HG03378 (cell line): Measurements from ENCODE around the gene TEDC1.

ENCODE experiments used
- ATAC-seq: cut with Tn5 transposase; IDR thresholded peaks from one replicate; pipeline ENCODE4 v1.9.1; 2021; ENCODE audit warnings: mild to moderate bottlenecking, moderate library complexity; ENCODE audit not compliant: unreplicated experiment

The TEDC1 gene

DNA sequence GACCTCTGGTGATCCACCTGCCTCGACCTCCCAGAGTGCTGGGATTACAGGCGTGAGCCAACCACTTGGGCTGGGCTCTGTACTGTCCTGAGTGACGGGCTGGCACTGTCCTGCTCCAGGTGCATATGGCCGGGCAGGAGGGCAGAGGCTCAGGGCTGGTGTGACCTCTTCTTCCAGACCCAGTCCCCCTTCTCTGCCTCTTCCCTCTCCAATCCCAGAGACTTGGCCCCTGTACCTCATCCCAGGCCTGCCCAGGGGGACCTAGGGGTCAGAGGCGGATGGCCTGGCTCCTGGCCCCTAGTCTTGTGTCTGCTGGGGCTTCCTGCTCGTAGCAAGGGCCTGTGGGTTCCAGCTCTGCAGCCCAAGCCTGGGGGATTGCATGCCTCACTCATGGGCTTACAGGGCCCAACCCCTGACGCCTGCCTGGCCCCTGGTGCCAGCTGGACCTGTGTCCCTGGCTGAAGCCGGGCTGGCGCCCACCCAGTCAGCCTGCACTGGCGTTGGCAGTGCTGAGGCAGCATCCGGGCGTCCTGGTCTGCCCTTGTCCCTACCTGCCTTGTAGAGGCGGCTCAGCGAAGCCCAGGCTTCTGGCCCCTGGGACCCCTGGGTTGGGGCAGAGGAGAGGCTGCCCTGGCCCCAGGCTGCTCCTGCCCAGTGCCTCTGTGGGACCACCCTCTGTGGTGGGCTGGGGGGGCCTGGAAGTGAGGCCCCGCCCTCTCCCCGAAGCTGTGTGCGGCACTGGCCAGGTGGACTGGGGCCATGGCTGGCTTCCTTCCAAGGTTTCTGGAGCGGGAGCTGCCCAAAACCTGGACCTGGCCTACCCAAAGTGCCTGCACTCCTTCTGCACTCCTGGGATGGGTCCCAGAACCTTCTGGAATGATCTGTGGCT is 4.3 kb downstream of the TEDC1 start:
- no peak for ATAC-seq

DNA sequence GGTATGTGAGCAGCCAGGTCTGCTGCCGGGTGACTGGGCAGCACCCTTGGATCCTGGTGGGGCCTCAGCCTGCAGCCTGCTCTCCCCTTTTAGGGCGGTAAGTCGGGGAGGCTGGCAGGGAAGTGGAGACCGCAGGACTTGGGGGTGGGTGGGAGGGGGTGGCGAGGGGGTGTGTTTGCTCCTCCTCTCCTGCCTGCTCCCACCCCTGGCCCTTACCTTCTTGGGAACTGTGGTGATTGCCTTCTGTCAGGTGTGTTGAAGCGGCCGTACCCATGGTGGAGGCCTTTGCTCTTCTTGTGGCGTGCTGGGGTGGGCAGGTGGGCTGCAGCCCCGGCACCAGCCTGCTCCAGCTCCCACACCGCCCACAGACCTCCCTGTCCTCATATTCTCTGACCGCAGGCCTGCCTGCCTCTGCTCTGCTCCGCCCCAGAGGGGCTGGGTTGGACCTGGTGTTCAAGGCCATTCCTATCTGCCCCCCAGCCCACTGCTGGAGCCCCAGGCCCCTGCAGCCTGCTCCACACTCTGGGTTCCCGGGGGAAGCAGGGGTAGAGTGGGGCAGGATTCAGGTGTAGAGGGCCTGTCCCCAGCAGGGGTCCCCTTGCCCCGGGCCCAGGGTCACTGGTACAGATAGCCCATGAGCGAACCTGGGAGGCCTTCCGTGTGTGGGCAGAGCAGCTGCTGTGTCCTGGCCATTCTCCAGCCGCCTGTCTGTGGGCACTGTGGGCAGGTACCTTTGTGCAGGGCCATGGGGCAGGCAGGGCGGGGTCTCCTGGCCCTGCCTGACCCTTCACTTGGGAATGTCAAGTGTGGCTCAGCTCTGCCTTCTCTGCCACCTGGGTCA is 5.2 kb downstream of the TEDC1 start:
- ATAC-seq: no peak

DNA sequence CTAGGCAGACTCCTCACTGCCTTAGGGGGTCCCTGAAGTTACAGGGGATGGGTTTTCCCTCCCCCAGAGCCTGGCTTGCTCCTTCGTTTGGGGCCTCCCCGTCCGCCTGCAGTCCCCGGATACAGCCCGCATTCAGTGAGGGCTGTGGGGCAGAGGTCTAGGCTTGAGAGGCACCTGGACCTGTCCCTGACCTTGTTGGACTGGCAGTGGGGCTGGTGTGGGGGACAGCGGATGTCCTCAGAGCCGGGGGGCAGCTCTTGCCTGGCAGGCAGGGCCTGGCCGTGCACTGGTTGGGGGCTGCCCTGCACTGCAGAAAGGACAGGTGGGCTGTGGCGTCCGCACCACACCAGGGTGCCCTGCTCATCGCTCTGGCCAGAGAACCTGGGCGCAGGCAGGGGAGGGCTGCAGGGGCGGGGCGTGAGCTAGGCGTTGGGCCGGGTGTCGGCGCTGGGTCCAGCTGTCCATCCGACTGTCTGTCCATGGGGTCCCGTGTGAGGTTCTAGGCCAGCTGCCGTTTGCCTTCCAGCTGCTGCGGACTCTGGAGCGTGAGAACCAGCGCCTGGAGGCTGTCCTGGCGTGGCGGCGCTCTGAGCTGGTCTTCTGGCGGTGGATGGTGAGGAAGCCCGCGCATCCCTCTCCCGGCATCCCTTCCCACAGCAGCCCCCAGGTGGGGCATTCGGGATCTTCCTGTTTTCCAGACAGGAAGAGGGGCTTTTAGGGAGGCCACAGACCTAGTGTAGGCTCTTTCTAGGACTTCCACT is 6.0 kb downstream of the TEDC1 start:
- ATAC-seq: no peak

DNA sequence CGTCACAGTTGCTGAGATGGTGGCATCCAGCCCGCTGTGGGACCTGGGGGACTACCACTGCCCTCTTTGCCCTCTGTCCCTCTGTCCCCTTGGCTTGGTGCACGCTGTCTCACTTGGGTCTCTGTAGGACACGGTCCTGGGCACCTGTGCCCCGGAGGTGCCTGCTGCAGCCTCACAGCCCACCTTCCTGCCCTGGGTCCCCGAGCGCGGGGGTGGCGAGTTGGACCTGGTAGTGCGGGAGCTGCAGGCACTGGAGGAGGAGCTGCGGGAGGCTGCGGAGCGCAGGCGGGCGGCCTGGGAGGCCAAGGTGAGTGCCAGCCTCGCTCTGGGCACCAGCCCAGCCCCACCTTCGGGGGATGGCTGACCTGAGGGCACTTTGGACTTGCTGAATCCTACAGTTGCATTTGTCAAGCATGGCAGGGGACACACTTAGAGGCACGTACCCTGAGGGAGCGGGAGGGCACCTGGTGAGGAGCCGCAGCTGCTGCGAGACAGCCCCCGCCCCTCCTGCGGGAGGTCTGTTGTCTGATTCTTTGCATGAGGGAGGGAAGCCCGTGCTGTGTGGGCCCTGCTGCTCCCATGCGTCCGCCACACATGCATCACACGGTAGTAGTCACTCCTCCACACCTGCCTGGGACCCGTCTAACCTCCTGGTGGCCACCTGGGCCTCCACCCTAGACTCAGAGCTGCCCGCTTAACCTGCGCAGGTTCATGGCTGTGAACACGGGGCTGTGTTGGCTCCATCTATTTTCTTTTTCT is 6.8 kb downstream of the TEDC1 start:
- no peak for ATAC-seq

DNA sequence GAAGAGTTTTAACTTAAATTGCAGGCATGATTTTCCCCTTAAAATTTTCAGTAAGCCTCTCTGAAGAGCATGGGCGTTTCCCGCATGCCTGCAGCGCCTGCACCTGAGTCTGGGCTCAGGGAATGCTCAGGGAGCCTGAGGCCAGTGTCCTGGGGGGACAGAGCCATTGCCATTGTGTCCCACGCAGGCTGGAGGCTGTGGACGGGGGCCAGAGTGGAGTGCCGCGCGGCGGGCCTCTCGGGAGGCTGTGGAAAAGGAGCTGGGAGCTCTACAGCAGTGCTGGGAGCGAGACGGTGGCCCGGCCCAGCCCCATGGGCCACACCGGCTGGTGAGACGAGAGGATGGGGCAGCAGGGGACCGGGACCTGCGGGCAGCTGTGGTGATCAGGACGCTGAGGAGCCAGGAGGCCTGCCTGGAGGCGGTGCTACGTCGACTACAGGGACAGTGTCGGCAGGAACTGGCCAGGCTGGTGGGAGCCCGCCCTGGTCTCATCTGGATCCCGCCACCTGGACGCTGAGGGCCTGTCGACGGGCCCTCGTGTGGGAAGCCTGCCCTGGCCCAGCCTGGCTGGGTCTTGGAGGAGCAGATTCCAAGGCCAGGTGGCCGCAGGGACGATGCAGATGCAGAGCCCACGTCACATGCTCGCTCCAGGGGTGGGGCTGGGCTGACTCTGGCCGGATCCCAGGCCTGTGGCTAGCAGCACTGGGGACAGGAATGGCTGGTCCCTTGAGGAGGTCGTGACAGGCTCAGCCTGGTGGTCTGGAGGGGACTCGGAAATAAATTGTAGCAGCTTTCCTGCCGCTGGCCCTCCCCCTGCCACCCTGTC is 7.6 kb downstream of the TEDC1 start:
- ATAC-seq: no peak

DNA sequence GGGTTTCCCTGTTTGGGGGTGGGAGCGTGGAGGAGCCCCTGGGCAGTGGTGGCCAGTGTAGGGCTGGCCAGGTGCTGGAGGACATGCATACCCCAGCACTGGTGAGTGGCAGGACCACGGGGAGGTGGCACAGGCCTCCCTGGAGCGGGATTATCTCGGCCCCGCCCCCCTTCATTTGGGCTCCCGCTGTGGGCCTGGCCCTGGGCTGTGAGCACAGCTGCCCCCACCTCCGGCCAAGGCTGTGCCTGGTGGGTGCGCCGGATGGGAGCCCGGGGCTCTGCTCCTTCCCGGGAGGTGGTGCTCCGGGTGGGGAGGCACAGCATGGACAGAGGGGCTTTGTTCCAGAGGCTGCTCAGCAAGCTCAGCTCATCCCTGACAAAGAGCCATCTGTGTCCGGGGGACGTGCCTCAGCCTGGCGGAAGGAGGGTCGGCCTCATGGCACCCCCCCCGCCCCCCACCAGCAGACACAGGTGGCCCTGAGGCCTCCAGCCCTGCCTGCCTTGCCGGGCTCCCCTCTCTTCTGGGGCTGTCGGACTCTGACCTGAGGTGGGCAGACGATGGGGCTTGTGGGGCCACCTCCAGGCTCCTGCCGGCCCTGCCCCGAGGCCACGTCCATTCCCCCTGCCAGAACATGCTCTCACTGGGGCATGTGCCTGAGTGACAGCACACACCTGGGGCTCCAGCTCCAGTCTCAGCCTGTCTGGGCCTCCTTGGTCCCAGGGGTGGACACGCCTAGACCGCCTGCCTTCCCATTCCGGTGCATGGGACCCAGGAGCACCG is 8.4 kb downstream of the TEDC1 start:
- no peak for ATAC-seq

DNA sequence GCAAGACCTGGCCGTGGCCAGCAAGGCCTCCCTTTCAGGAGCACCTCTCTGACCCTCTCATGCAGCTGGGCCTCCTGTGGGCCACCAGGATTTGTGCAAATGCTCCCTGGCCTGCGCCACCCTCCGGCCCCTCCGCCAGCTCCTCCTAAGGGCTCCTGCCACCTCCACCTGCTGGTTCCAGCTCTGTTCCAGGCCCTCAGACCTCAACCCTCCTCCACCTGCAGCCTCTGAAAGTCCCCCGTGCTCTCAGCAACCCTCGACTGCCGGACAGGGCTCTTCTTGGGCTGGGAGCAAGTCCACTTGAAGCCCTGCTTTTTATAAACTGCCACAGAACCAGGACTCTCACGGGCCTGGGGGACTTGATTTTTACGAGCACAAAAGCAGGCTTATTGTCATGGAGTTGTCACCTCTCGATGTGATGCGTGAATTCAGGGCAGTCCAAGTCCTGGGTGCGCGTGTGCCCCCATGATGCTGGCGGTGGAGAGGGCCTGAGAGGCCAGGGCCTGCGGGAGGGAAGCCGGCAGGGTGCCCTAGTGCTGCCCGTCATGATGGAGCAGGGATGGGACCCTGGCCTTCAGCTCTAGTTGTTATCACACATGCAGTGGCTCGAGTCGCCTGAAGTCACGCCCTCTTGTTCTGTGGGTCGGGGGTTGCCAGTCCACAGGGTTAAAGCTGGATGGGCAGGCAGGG is 9.1 kb downstream of the TEDC1 start:
- no peak for ATAC-seq

DNA sequence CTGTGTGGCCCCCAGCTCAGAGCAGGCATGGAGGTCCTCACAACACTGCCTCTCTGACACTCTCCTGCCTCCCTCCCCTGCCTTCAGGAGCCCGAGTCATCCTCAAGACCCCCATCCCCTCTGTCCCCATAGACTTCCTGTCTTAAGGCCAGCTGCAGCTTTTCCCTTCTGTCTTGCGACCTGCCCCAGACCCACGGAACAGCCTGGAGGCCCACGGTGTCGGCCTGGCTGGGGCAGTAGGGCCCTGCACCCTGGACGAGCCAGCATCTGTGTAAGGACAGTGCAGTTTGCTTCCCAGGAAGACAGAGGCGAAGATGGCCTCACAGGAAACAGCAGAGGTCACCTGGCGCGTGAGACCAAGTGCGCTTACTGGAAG is 9.7 kb downstream of the TEDC1 start:
- ATAC-seq: no peak

DNA sequence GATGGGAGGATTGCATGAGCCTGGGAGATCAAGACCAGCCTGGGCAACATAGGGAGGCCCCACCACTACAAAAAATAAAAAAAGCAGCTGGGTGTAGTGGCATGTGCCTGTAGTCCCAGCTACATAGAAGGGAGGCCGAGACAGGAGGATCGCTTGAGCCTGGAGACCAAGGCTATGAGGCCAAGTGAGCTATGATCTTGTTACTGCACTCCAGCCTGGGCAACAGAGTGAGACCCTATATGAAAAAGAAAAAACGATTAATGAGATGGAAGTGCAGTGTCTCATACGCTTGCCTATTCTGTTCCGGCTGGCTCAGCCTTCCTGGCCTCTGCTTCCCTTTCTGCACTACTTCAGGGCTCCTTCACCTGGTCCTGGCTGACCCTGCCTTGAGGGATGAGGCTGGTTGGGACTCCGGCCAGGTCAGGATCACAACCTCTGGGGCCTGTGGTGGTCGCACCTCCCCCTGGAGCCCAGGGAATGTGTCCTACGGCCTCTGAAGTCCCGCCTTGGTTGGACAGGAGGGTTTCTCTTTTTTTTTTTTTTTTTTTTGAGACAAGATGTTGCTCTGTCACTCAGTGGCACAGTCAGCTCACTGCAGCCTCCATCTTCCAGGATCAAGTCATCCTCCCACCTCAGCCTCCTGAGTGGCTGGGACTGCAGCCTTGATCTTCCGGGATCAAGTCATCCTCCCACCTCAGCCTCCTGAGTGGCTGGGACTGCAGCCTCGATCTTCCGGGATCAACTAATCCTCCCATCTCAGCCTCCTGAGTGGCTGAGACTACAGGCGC is 10.7 kb downstream of the TEDC1 start:
- no peak for ATAC-seq

DNA sequence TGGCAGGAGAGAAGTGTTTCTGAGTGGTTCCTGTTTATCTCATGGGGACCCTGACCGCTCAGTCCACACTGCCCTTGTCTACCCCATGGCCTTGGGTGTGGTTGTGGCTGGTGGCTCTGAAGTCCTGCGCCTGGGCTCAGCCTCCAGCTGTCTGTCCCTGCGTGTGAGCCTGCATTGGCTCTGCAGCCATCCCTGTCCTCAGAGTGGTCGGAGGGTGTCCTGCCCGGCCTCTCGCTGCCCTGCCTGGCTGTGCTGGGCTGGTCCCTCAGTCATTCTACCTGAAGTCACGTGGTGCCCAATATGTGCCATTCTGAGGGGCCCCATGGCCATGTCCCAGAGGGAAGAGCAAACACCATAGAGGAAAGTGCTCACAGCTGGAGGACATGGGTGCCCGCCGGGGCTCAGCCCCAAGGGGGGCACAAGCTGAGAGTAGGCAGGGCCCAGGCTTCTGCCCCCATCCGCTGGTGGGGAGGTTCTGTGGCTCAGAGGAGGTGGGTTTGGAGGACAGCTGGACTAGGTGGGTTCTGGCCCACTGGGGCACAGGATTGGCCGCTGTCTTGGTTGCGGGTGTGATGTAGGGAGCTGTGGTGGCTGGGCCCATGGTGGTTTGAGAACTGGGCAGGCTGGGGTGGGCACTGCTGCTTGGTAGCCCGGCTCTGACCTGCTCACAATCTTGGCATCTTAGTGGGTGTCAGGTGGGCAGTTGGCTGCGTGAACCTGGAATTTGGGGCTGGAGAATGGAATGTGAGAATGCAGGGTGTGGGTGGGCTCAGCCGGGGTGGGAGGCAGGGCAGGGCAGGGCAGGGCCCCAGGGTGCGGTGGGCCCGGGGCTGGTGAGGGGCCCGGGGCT is 11.6 kb downstream of the TEDC1 start:
- no peak for ATAC-seq

DNA sequence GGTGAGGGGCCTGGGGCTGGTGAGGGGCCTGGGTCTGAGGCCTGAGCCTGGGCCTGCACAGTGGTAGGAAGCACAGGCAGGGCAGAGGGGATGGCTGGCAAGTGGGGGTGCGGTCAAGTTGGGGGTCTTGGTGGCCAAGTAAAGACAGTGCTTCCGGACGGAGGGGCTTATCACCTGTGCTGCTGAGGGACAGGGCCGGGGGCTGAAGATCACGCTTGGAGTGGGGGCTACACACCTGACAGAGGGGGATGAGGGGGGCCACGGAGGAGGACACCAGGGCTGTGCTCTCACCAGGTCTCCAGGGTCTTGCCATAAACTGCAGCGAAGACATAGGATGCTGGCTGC is 12.2 kb downstream of the TEDC1 start:
- ATAC-seq: no peak

DNA sequence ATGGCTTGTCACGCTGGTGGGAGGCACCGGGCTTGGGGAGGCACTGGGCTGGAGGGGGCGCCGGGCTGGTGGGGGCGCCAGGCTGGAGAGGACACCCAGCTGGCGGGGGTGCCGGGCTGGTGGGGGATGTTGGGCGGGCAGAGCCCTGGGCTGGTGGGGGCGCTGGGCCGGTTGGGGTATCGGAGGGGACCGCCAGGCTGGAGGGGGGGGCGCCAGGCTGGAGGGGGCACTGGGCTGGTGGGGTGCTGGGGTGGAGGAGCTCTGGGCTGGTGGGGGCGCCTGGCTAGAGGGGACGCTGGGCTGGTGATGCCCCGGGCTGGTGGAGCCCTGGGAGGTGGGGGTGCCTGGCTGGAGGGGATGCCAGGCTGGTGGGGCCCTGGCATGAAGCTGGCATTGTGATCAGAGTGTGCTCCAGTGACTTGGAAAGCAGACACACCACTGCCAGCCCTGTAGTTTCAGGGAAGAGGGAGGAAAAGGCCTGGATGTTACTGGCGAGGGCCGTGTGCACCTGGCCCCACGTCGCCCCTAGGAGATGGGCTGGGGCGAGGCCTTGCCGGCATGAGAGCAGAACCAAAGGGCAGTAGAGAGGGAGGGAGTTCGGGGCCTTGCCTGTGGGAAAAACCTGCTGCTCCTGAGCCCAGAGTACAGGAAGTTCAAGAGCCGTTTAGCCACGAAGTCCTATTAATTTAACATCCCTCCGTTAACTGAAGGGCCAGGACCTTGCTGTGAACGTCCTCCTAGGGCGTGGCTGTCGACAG is 13.1 kb downstream of the TEDC1 start:
- no peak for ATAC-seq

DNA sequence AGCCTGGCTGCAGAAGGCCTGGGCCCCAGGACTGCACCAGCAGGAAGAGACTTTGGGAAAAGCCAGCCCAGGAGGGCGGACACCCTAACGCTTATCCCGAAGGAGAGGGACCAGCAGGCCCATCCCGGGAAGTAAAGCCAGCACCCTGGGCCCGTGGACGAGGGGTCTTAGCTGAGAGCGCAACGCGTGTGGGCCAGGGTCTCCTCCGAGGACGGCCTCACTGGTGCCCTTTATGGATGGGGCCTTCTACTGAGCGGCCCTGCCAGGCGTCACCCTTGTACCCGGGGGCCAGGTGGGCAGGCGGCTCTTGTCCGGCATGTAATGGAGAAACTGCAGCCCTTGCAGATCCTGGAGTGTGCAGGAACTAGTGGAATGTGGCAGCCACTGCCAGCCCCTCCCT is 14.1 kb downstream of the TEDC1 start:
- no peak for ATAC-seq

DNA sequence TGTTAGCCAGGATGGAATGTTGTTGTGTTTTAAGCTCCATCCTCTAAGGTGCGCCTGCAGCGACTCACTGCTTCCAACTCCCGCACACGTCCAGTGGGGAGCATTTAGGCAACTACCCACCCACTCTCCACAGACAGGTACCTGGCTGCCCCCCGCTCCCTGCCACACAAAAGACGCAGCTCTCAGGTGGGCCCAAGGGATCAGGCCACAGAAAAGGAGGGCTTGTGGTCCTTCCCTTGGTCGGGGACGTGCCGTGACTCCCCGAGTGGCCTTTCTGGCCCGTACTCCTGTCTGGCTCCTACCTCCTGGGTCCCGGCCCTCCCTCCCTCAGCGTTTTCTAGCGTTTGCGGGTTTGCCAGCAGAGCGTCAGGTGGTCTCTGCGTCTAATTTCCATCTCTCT is 16.2 kb downstream of the TEDC1 start:
- ATAC-seq: no peak

DNA sequence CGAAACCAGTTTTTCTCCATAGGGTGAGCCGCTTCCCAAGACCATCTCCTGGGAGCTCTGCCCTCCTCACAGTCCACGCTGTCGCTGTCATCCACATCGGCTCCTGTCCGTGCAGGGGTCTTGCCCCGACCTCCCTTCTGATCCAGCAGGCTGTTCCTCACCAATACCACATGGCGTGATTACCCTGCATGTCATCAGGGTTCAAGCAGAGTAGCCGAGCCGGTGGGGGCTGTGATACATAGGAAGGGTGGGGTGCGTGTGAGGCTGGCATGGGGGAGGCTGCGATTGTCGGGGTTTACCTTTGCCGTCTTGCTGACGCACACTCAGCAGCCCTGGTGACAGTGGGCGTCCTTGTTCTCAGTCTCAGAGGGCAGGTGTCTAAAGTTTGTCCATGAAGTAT is 17.0 kb downstream of the TEDC1 start:
- ATAC-seq: no peak

DNA sequence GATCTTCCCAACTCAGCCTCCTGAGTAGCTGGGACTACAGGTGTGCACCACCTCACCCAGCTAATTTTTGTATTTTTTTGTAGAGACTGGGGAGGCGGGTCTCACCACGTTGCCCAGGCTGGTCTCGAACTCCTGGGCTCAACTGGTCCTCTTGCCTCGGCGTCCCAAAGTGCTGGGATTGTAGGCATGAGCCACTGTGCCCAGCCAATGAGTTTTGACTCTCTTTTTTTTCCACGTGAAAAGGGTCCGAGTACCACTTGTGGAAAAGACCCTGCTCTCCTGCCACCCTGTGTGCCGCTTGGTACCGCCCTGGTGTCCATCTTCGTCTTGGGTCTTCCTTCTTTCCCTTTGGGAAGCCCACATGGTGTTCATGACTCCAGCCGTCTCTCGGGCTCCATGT is 17.6 kb downstream of the TEDC1 start:
- ATAC-seq: no peak
